ENCODE measurements around the gene F10. TPM values are rescaled to one million over a fixed set of nuclear protein-coding genes. Genes with fewer than 3 reads are reported as not detected.

Gene F10
- total and polyA plus RNA-seq, 8 donors = 1.1 to 59.4 (median 3.8) TPM

DNA sequence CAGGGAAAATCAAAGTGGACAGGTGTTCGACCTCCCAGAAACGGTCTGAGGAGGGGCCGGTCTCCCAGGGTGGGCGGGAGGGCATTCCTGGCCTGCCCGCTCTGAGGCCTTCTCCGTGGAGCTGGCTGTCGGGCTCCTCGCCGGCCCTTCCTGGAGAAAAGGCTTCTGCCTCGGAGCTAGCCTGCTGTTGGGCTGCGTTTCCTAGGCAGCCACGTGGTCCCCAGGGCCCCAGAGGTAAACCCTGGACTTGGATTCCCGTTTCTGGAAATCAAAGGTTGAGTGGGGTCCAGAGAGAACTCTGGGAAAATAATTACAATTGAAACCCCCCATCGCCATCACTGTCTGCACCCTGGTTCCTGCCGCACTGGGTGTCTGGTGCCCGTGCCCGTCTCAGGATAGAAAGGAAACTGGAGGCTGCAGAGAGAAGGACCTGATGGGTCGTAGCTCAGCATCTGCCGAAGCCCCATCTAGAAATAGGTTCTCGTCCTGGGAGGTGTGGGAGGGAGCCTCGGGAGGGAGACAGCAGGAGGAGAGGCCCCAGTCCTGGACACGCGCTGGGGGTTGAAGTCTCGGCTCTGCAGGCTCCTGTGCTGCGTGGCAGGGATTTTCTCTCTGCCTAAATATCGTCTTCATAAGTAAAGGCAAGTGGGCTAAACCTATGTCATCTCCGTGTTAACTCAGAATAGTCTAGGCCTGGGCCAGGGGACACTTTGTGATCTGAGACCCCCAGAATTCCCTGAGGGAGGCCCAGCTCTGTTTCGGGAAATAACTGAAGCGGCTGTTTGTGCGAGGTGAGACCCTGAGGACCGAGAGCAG, 28.2 kb downstream of the F10 start:
- H3K27ac ChIP-seq = no peak overlapping the region
- intact Hi-C loops (cut with DNase I) = no loop called here
- no peaks in the 10 kb centered on the region for H3K36me3 ChIP-seq
- DNase-seq = no peak
- peaks cover 0 to 7% (median 5%) of the 10 kb centered on the region in 3 donors for H3K4me1 ChIP-seq
- H3K4me3 ChIP-seq = no peak overlapping the region
- 85 to 86% methylated on average over 31 of the region's 31 CpGs for WGBS, 2 donors
- FAIRE-seq = no peak
- no peak for ATAC-seq
- TF ChIP-seq, protein P1, sequence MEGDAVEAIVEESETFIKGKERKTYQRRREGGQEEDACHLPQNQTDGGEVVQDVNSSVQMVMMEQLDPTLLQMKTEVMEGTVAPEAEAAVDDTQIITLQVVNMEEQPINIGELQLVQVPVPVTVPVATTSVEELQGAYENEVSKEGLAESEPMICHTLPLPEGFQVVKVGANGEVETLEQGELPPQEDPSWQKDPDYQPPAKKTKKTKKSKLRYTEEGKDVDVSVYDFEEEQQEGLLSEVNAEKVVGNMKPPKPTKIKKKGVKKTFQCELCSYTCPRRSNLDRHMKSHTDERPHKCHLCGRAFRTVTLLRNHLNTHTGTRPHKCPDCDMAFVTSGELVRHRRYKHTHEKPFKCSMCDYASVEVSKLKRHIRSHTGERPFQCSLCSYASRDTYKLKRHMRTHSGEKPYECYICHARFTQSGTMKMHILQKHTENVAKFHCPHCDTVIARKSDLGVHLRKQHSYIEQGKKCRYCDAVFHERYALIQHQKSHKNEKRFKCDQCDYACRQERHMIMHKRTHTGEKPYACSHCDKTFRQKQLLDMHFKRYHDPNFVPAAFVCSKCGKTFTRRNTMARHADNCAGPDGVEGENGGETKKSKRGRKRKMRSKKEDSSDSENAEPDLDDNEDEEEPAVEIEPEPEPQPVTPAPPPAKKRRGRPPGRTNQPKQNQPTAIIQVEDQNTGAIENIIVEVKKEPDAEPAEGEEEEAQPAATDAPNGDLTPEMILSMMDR (IDR thresholded peaks at IDR 0.05) = no peak
- H3K27me3 ChIP-seq = no peaks in the 10 kb centered on the region
- no peaks in the 10 kb centered on the region for H3K9me3 ChIP-seq

DNA sequence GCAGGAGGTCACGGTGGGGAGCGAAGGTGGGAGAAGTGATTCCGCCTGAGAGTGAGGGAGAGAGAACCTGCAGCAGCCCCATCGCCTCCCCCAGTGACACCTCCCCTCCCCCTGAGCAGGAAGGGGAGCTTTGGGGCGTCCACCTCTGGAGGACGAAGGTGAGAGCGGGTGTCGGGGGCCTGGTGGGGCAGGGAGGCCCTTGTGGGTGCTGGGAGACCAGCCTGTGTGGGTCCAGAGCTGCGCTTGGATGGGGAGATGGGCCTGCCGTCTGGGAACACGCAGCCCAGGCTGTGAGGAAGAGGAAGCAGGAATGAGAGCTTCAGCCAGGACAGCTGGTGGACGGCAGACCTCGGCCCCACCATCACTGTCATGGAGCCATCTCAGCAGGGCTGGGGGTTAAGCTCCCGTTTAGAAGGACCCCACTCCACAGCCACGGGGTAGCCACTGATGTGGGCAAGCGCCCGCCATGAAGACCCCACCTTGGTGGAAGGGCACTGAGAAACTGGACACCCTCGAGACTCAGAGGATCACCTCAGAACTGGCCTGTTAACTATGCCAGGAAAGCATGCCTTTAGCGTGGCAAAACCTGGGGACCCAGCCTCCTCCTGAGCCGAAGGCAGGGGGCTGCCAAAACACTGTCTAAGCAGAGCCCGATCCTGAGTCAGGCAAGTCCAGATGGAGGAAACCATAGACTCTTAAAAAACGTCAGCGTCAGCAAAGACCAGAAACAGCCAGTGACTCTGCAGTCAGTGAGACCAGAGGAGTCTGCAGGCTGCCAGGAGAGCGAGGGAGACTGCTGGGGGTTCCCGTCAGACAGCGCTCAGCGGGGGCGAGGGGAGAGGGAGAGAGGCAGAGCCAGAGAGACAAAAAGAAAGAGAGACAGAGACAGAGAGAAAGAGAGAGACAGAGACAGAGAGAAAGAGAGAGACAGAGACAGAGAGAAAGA, 29.4 kb downstream of the F10 start:
- H3K36me3 ChIP-seq = no peaks in the 10 kb centered on the region
- H3K4me3 ChIP-seq = no peak overlapping the region
- TF ChIP-seq, protein P1 (IDR thresholded peaks at IDR 0.05) = no peak
- H3K4me1 ChIP-seq = peaks cover 0 to 7% (median 5%) of the 10 kb centered on the region in 3 donors
- WGBS, 2 donors = 83 to 85% methylated on average over 27 to 28 of the region's 28 CpGs
- peak in 3 of 4 donors; percentile 3 to 44 (median 6) for ATAC-seq
- FAIRE-seq = no peak
- peak in 1 of 6 donors; percentile 67 for DNase-seq
- H3K27me3 ChIP-seq = no peaks in the 10 kb centered on the region
- no peaks in the 10 kb centered on the region for H3K9me3 ChIP-seq
- H3K27ac ChIP-seq = no peak overlapping the region
- intact Hi-C loops (cut with DNase I) = no loop called here

DNA sequence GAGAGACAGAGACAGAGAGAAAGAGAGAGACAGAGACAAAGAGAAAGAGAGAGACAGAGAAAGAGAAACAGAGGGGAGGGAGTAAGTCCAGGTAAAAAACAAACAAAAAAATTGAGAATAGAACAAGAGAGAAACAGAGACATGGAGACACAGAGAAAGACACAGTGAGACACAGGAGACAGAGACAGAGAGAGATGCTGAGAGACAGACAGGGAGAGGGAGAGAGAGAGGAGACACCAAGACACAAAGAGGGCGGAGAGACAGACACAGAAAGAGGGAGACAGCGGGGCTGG, 30.0 kb downstream of the F10 start:
- 75 to 83% methylated on average over 2 of the region's 2 CpGs for WGBS, 2 donors
- no peak for DNase-seq
- Histone ChIP-seq H3K4me3 (peak overlapping the region in 1 of 4 donors; percentile 47), H3K9me3 (no peaks in the 10 kb centered on the region), H3K36me3 (no peaks in the 10 kb centered on the region), H3K4me1 (peaks cover 0 to 7% (median 5%) of the 10 kb centered on the region in 3 donors), H3K27ac (no peak overlapping the region), H3K27me3 (no peaks in the 10 kb centered on the region)
- FAIRE-seq = no peak
- intact Hi-C loops (cut with DNase I) = no loop called here
- TF ChIP-seq, protein P1 (IDR thresholded peaks at IDR 0.05) = no peak
- ATAC-seq = no peak

DNA sequence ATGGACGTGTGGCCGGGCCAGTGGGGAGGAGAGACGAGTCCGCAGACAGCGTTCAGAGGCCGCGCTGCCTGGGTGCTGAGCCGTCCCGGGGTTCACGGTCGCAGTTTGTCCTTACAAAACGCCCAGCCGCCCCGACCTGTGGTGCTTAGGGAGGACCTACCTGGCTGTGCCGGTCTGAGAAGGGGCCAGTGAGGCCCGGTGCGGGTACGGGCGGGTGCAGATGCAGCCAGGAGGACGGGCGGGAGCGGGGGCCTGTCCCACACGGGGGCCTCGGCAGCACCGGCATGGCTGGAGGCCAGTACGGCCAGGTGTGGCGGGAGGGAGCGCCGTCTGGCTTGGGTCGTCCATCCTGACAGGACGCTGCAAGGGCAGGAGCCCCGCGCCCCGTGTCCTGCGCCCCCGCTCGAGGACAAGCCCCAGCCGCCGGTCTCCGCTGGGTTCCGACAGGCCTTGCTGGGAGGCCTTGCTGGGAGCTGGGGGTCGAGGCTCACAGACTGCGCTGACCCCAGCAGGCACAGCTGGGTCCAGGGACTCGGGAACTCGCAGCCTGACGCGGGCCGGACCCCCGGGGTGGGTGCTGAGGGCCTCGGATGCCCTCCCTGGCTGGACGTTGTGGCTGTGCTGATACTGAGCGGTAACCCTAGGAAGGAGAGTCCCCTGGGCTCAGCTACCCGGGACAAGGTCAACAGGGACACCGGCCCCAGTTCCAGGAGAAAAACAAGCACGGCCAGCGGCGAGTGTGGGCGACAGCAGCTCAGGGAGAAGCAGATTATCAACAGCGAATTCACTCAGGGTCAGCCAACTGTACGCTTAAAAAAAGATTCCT, 30.6 kb downstream of the F10 start:
- no peaks in the 10 kb centered on the region for H3K27me3 ChIP-seq
- TF ChIP-seq, protein P1 (IDR thresholded peaks at IDR 0.05) = no peak
- WGBS, 2 donors = 31 to 39% methylated on average over 60 of the region's 60 CpGs
- H3K4me1 ChIP-seq = peaks cover 0 to 7% (median 5%) of the 10 kb centered on the region in 3 donors
- no peaks in the 10 kb centered on the region for H3K9me3 ChIP-seq
- intact Hi-C loops (cut with DNase I) = no loop called here
- no peak for FAIRE-seq
- peak; percentile 48 to 90 (median 74) for DNase-seq
- peak; percentile 49 to 60 (median 54) for ATAC-seq
- H3K27ac ChIP-seq = peak overlapping the region; percentile 60 to 84 (median 72)
- peak overlapping the region; percentile 9 to 47 (median 26) for H3K4me3 ChIP-seq
- H3K36me3 ChIP-seq = no peaks in the 10 kb centered on the region
